Measurements from ENCODE around the gene RASSF8.

The RASSF8 gene

GRCh38 chr12:26028953-26029735, 70.7 kb downstream of the RASSF8 start:
- no peak overlapping the region for H3K27ac ChIP-seq
- TF ChIP-seq, protein P1, sequence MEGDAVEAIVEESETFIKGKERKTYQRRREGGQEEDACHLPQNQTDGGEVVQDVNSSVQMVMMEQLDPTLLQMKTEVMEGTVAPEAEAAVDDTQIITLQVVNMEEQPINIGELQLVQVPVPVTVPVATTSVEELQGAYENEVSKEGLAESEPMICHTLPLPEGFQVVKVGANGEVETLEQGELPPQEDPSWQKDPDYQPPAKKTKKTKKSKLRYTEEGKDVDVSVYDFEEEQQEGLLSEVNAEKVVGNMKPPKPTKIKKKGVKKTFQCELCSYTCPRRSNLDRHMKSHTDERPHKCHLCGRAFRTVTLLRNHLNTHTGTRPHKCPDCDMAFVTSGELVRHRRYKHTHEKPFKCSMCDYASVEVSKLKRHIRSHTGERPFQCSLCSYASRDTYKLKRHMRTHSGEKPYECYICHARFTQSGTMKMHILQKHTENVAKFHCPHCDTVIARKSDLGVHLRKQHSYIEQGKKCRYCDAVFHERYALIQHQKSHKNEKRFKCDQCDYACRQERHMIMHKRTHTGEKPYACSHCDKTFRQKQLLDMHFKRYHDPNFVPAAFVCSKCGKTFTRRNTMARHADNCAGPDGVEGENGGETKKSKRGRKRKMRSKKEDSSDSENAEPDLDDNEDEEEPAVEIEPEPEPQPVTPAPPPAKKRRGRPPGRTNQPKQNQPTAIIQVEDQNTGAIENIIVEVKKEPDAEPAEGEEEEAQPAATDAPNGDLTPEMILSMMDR (conservative IDR thresholded peaks at IDR 0.05) = peak; percentile 95
- TF ChIP-seq ZFX (IDR thresholded peaks at IDR 0.05) = no peak

DNA sequence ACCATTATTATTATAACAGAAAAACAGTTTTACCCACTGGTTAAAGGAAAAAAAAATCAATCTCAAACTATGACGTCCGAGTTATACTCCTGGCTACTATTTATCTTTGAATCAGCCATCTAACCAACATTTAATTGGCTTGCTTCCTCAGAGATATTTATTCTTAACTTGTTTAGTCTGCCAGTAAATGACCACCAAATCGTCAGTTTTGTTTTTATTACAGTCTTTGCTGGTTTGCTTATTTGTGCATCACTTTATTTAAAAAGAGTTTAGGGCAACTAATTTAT, 71.2 kb downstream of the RASSF8 start:
- TF ChIP-seq, protein P1 (conservative IDR thresholded peaks at IDR 0.05) = no peak
- TF ChIP-seq ZFX (IDR thresholded peaks at IDR 0.05) = no peak
- H3K27ac ChIP-seq = no peak overlapping the region

DNA sequence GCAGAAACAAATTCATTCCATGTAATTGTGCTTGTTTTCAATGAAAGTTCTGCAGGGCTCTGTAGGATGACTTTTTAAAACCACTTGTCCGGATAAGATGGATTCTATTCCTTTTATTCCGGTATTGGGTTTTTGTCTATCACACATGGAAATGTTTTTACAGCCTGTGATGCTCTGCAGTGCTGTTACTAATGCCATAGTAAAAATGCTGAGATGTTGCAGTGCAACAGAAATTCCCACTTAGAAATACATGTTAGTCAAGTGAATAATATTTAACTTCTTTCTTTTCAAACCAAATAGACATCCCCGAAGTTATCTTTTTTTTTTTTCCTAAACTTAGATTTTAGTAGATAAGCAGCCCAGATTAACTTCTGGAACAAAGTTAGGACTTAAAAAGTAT, 71.9 kb downstream of the RASSF8 start:
- no peak overlapping the region for H3K27ac ChIP-seq

DNA sequence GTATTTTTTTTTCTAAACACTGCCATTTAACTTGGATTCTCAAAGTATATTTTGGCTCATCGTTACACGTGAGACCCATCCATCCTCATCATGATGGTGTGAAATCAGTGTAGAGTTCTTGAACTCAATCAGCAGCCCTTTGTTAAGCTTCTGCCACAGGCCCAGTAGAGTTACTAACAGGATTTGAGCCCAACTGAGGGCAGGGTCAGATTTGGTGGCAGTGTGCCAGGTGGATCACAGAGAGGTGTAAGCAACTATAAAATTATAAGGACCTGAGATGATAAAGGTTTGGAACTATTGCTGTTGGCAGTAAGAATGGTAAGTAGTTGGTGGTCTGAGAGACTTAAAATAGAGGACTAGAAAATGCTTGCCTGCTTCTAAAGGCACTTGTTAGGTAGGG, 72.8 kb downstream of the RASSF8 start:
- no peak overlapping the region for H3K27ac ChIP-seq
- TF ChIP-seq, protein P1 (conservative IDR thresholded peaks at IDR 0.05) = no peak
- TF ChIP-seq ZFX (IDR thresholded peaks at IDR 0.05) = no peak

More for the DNA sequence above, 71.9 kb downstream of the RASSF8 start:
- TF ChIP-seq ZFX (IDR thresholded peaks at IDR 0.05) = no peak
- TF ChIP-seq, protein P1 (conservative IDR thresholded peaks at IDR 0.05) = no peak

GRCh38 chr12:26031827-26032226, 73.3 kb downstream of the RASSF8 start:
- TF ChIP-seq ZFX (IDR thresholded peaks at IDR 0.05) = no peak
- TF ChIP-seq, protein P1 (conservative IDR thresholded peaks at IDR 0.05) = no peak
- no peak overlapping the region for H3K27ac ChIP-seq

DNA sequence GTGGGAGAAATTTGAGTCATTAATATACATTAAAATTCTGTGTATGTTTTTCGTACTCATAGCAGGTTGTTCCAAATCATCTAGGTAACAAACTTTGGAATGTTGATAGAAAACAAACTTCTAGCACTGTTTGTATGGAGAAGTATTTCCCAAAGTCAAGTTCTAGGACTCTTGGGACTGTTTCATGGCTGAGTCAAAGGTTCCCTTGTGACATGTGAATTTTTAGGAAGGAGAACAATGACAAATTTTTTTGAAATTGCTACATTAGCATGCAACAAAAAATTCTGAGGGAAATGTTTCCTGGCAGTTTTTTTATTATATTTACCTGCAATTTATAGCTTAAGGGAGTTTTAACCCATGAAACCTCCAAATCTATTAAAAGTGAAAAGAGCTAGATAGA, 73.8 kb downstream of the RASSF8 start:
- no peak overlapping the region for H3K27ac ChIP-seq
- TF ChIP-seq ZFX (IDR thresholded peaks at IDR 0.05) = no peak
- TF ChIP-seq, protein P1 (conservative IDR thresholded peaks at IDR 0.05) = no peak

- no peak overlapping the region for H3K27ac ChIP-seq
Observed at GRCh38 chr12:26032719-26033241, 74.3 kb downstream of the RASSF8 start.

More at GRCh38 chr12:26032719-26033241, 74.3 kb downstream of the RASSF8 start:
- TF ChIP-seq ZFX (IDR thresholded peaks at IDR 0.05) = no peak
- TF ChIP-seq, protein P1 (conservative IDR thresholded peaks at IDR 0.05) = no peak
